Endodermal cell (in vitro differentiated cells): ENCODE data around the gene ABCD3. TPM values are rescaled to one million over a fixed set of nuclear protein-coding genes. Genes with fewer than 3 reads are reported as not detected.

Source experiments
- DNase-seq: peaks from one replicate; pipeline ENCODE4 v3.0.0-alpha.2; 2017
- H3K27ac ChIP-seq: 2 replicates; pipeline ENCODE4 v1.5.1; 2013; ENCODE audit warnings: mild to moderate bottlenecking, low read depth, low read length, moderate library complexity
- H3K27me3 ChIP-seq: 2 replicates; pipeline ENCODE4 v1.6.1; 2013; ENCODE audit warnings: mild to moderate bottlenecking, low read length, moderate library complexity; ENCODE audit not compliant: insufficient read depth, control insufficient read depth, poor library complexity, severe bottlenecking
- H3K36me3 ChIP-seq: 2 replicates; pipeline ENCODE4 v1.7.0; 2013; ENCODE audit warnings: mild to moderate bottlenecking, low read length, moderate library complexity; ENCODE audit not compliant: control insufficient read depth, insufficient read depth
- H3K4me1 ChIP-seq: one replicate; pipeline ENCODE4 v1.7.0; 2013; ENCODE audit warnings: low read length; ENCODE audit not compliant: control insufficient read depth, insufficient read depth
- H3K4me3 ChIP-seq: 2 replicates; pipeline ENCODE4 v1.5.1; 2013; ENCODE audit warnings: mild to moderate bottlenecking, low read length, moderate library complexity
- H3K9ac ChIP-seq: 2 replicates; pipeline ENCODE4 v1.6.1; 2013; ENCODE audit warnings: mild to moderate bottlenecking, low read length, moderate library complexity; ENCODE audit not compliant: poor library complexity, severe bottlenecking; ENCODE audit errors: extremely low read depth
- H3K9me3 ChIP-seq: 2 replicates; pipeline ENCODE4 v1.6.1; 2013; ENCODE audit warnings: mild to moderate bottlenecking, low read length, moderate library complexity; ENCODE audit not compliant: control insufficient read depth
- H3K27ac Mint-ChIP-seq: 2 replicates; pipeline ENCODE4 v1.8.0; 2020; ENCODE audit warnings: mixed read lengths
- H3K27me3 Mint-ChIP-seq: 2 replicates; pipeline ENCODE4 v1.8.0; 2021; ENCODE audit warnings: mild to moderate bottlenecking, mixed read lengths; ENCODE audit not compliant: insufficient read depth
- H3K36me3 Mint-ChIP-seq: 2 replicates; pipeline ENCODE4 v1.8.0; 2020; ENCODE audit warnings: low read depth, mixed read lengths
- H3K4me1 Mint-ChIP-seq: 2 replicates; pipeline ENCODE4 v1.8.0; 2020; ENCODE audit warnings: mixed read lengths
- H3K4me3 Mint-ChIP-seq: 2 replicates; pipeline ENCODE4 v1.8.0; 2020; ENCODE audit warnings: mild to moderate bottlenecking, moderate library complexity, mixed read lengths
- H3K9me3 Mint-ChIP-seq: 2 replicates; pipeline ENCODE4 v1.8.0; 2020; ENCODE audit warnings: mild to moderate bottlenecking, mixed read lengths
- WGBS, 2 experiments: methylation state at CpG; one replicate each; pipeline versions ENCODE4 v1.1.5 to v1.1.7; 2013; ENCODE audit warnings: missing lambda C conversion rate in 2 of 2, mixed read lengths in 1 of 2; ENCODE audit not compliant: insufficient coverage in 1 of 2, insufficient read length in 1 of 2; 5-methylcytosine and 5-hydroxymethylcytosine counted together
- total RNA-seq, 2 donors: library from RNA; stranded (reverse); fragmentation: NEBNext Ultra II Directional in 1 of 2; extraction: Animal tissue kit (Norgen Biotek cat#: 25700) in 1 of 2; gene quantifications; 2 replicates in 1 of 2; 3 replicates in 1 of 2; pipeline ENCODE4 v1.2.1, GENCODE V29; 2021
- TF ChIP-seq, protein P1 (sequence below): fragments of 200-600 bp; sonication (generic); conservative IDR thresholded peaks from 2 replicates; pipeline ENCODE4 v1.5.0; 2021; ENCODE audit warnings: antibody characterized with exemption, mild to moderate bottlenecking

ABCD3 gene
- total RNA-seq, 2 donors from 2014 or later: 28.1 to 33.3 TPM

DNA sequence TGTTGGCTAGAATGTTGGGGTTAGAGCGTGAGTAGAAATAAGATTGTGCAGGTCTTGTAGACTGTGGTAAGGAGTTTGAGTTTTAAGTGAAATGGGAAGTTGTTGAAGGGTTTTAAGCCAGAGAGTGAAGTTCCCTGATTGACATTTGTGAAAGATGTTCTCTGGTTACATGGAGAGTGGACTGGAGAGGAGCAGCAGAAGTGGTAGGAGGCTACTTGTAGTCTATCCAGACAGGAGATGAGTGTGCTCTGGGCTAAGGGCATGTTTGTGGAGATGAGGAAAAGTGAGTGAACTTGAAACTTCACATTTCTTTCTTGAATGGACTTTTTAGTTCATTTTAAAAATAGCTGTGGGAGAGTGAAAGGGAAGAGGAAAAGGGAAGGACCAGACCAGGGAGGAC is 86.4 kb downstream of the ABCD3 start:
- H3K4me3 Mint-ChIP-seq: no peak overlapping the region
- Histone ChIP-seq H3K4me3 (no peak overlapping the region), H3K27ac (no peak overlapping the region), H3K36me3 (peaks cover 10% of the 10 kb centered on the region), H3K4me1 (no peaks in the 10 kb centered on the region), H3K9ac (no peak overlapping the region), H3K27me3 (peaks cover 19% of the 10 kb centered on the region), H3K9me3 (no peaks in the 10 kb centered on the region)
- H3K4me1 Mint-ChIP-seq: no peaks in the 10 kb centered on the region
- 78 to 96% methylated on average over 1 of the region's 1 CpG for WGBS, 2 experiments
- no peak overlapping the region for H3K27ac Mint-ChIP-seq
- TF ChIP-seq, protein P1, sequence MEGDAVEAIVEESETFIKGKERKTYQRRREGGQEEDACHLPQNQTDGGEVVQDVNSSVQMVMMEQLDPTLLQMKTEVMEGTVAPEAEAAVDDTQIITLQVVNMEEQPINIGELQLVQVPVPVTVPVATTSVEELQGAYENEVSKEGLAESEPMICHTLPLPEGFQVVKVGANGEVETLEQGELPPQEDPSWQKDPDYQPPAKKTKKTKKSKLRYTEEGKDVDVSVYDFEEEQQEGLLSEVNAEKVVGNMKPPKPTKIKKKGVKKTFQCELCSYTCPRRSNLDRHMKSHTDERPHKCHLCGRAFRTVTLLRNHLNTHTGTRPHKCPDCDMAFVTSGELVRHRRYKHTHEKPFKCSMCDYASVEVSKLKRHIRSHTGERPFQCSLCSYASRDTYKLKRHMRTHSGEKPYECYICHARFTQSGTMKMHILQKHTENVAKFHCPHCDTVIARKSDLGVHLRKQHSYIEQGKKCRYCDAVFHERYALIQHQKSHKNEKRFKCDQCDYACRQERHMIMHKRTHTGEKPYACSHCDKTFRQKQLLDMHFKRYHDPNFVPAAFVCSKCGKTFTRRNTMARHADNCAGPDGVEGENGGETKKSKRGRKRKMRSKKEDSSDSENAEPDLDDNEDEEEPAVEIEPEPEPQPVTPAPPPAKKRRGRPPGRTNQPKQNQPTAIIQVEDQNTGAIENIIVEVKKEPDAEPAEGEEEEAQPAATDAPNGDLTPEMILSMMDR: no peak
- peaks cover 44% of the 10 kb centered on the region for H3K36me3 Mint-ChIP-seq
- peaks cover 9% of the 10 kb centered on the region for H3K9me3 Mint-ChIP-seq
- DNase-seq: no peak
- no peaks in the 10 kb centered on the region for H3K27me3 Mint-ChIP-seq

DNA sequence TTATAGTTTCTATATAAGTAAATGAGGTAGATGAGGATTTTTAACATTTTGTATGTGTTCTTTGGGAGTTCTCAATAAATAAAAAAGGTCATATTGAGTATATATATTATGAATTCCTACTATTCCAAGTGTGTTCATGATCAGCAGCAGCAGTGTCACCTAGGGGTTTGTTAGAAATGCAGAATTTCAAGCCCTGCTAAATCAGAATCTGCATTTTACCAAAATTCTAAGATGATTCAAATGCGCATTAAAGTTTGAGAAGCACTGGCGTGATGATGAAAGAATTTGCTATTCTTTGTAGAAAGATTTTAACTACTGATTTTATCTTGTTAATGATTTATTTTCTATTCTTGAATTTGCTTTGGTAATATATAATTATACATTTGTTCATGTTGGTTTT is 94.6 kb downstream of the ABCD3 start:
- WGBS, 2 experiments: 100% methylated on average over 1 to 2 of the region's 2 CpGs
- Mint-ChIP-seq H3K4me1 (peaks cover 8% of the 10 kb centered on the region), H3K9me3 (peaks cover 11% of the 10 kb centered on the region), H3K4me3 (no peak overlapping the region), H3K36me3 (peaks cover 18% of the 10 kb centered on the region), H3K27me3 (no peaks in the 10 kb centered on the region), H3K27ac (no peak overlapping the region)
- H3K4me3 ChIP-seq: no peak overlapping the region
- no peak overlapping the region for H3K27ac ChIP-seq
- no peaks in the 10 kb centered on the region for H3K9me3 ChIP-seq
- H3K4me1 ChIP-seq: no peaks in the 10 kb centered on the region
- H3K36me3 ChIP-seq: no peaks in the 10 kb centered on the region
- no peaks in the 10 kb centered on the region for H3K27me3 ChIP-seq
- H3K9ac ChIP-seq: no peak overlapping the region
- TF ChIP-seq, protein P1: no peak
- no peak for DNase-seq

DNA sequence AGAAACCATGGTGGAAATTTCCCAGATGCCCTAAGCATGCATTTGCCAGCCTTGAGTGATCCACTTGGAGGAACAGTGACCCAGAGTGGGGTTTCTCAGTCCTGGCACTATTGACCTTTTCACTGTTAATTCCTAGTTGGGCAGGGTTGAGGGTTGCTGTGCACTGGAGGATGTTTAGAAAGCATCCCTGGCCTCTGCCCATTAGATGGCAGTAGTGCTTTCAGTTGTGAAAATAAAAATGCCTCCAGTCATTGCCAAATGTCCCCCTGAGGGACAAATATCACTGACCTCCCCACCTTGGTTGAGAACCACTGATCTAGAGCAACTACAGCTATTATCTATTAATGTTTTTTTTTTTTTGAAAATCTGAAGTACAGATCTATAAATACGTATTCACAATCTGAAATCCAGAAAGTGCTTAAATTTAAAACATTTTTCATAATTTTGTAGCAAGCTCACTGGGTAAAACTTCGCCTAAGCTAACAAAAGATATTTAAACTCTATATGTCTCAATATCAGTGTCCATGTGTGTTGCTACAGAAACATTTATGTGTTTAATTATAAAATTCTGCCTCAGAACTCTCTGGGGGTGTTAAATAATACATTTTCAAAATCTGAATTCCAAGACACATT is 96.0 kb downstream of the ABCD3 start:
- no peak overlapping the region for H3K4me3 ChIP-seq
- H3K36me3 ChIP-seq: peaks cover 4% of the 10 kb centered on the region
- TF ChIP-seq, protein P1: peak; percentile 86
- Mint-ChIP-seq H3K9me3 (peaks cover 3% of the 10 kb centered on the region), H3K4me3 (no peak overlapping the region), H3K27ac (no peak overlapping the region), H3K4me1 (peaks cover 8% of the 10 kb centered on the region), H3K36me3 (peaks cover 12% of the 10 kb centered on the region), H3K27me3 (no peaks in the 10 kb centered on the region)
- H3K27ac ChIP-seq: no peak overlapping the region
- H3K4me1 ChIP-seq: no peaks in the 10 kb centered on the region
- DNase-seq: peak; percentile 70
- no peaks in the 10 kb centered on the region for H3K27me3 ChIP-seq
- H3K9me3 ChIP-seq: no peaks in the 10 kb centered on the region
- no peak overlapping the region for H3K9ac ChIP-seq
- 50% methylated on average over 2 of the region's 2 CpGs for WGBS, 2 experiments
